AG09319 (cell line): ENCODE results near the gene CHST10.

Source experiments
- DNase-seq: peaks from one replicate; pipeline ENCODE4 v3.0.0-alpha.2; 2010; ENCODE audit warnings: low read depth; ENCODE audit errors: extremely low read depth
- TF ChIP-seq, protein P1 (sequence below): IDR thresholded peaks from 2 replicates; pipeline ENCODE4 v1.5.1; 2011; ENCODE audit warnings: low read depth, mild to moderate bottlenecking, inconsistent platforms, low read length, moderate library complexity

Gene CHST10

DNA sequence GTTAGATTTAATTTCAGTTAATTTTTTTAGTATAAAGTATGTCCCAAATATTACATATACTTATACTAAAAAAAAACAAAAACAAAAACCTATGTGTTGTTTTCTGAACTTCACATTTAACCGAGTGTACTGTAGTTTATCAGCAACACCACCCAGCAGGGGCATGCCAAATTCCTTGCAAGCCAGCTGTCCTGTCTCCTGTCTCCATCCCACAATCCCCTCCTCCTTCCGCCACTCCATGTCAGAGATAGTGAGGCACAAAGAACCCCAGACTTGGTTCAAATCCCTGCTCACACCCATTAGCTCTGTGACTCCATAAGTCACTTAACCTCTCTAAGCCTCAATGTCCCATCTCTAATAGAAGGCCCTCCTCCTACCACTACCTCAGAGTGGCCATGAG lies 9.4 kb downstream of the CHST10 start:
- no peak for DNase-seq
- TF ChIP-seq, protein P1, sequence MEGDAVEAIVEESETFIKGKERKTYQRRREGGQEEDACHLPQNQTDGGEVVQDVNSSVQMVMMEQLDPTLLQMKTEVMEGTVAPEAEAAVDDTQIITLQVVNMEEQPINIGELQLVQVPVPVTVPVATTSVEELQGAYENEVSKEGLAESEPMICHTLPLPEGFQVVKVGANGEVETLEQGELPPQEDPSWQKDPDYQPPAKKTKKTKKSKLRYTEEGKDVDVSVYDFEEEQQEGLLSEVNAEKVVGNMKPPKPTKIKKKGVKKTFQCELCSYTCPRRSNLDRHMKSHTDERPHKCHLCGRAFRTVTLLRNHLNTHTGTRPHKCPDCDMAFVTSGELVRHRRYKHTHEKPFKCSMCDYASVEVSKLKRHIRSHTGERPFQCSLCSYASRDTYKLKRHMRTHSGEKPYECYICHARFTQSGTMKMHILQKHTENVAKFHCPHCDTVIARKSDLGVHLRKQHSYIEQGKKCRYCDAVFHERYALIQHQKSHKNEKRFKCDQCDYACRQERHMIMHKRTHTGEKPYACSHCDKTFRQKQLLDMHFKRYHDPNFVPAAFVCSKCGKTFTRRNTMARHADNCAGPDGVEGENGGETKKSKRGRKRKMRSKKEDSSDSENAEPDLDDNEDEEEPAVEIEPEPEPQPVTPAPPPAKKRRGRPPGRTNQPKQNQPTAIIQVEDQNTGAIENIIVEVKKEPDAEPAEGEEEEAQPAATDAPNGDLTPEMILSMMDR, result no peak

DNA sequence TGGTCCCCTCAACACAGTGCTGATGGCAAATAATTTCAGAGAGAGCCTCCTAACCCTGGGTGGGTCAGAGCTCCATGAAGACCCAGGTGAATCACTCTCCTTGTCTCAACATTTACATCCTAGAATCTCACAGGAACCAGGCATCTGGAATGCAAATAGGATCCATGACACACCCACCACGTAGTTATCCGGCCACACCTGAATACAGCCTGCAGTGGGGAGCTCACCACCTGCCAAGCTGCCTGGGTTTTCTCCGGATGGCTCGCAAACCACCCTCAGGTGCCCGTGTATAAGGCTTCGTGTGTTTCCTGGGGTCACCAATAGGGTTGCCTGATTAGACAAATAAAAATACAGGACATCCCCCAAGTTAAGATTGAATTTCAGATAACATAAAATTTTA lies 9.9 kb downstream of the CHST10 start:
- no peak for DNase-seq
- TF ChIP-seq, protein P1, result no peak

DNA sequence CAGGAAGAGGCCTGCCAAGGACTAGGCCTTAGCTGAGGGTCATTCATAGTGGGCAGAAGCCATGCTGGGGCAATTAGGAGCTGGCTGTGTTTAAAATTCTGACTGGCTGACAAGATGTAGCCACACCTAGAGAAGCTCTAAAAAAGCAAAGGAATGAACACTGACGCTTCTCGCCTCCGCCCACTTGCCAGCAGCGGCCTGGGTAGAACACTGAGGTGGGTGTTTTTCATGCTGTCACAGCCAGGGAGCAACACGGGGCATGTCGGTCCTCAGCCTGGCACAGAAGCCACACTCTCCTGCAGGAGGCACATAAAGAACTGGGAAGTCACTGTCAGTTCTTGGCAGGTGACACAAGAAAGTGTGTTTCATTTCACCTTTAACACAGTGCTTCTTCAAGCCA lies 10.4 kb downstream of the CHST10 start:
- TF ChIP-seq, protein P1, result no peak
- no peak for DNase-seq

DNA sequence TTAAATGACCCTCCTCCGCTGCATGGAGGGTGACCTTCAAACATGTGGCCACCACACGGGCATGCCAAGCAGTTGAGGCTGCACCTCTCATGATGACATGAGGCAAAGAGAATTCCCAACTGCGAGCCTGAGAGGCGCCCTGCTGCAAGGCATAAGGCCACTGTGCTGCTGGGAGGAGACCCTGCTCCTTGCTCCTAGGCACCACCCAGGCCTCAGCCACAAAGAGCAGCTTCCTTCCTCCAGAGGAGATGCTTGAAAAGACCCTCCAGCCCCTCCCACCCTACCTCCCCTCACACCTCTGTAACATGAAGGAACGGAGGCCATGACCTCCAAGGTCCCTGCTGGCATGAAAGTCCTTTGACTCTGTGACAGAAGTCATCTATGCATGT lies 11.4 kb downstream of the CHST10 start:
- DNase-seq, result no peak
- TF ChIP-seq, protein P1, result no peak

DNA sequence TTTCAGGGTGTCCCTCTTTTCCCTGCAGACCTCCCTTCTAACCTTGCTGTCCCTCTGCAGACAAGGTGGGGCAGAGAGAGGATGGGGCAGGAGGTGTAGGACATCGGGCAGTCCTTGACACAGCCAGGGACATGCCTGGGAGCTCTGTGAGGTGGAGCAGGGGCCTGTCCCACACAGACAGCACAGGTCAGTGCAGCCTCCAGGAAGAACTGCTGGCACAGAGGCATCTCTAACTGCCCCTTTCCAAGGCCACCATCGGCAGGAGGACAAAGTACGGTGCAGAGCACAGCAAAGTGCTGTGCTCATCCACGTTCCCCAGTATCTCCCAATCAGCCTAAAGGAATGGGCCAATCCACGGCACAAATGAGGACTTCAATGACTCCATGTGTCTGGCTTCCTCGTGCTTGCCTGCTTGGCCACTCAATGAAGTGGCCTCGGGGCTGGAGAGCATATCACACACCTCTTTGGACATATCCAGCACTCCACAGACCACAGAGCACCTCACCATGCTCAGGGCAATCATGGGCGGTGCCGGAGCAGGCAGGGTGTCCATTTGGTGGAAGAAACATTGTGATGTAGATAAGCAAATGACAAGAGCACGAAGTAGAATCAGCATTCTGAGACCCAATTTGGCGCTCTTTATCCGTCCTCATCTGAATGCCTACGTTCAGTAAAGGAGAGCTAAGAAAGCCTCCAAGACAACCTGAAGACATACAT lies 11.9 kb downstream of the CHST10 start:
- TF ChIP-seq, protein P1, result no peak

DNA sequence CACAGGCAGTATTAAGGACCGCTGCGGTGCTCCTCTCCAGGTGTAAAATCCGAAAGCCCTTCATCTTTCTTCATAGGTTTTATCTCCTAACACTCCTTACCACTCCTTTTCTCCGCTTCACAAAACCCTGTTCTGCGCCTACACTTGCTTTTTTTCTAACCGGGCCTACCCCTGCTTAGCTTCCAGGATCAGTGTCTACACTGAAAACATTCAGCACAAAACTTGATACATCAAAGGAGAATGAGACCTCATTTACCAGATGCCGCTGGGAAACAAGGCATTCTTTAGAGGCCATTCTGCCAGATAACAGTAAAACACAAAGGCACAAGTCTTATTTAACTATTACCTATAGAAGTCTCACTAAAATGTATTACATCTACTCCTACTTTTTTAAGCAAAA lies 13.1 kb downstream of the CHST10 start:
- no peak for DNase-seq
- TF ChIP-seq, protein P1, result no peak

More for the DNA sequence above, 11.9 kb downstream of the CHST10 start:
- no peak for DNase-seq

DNA sequence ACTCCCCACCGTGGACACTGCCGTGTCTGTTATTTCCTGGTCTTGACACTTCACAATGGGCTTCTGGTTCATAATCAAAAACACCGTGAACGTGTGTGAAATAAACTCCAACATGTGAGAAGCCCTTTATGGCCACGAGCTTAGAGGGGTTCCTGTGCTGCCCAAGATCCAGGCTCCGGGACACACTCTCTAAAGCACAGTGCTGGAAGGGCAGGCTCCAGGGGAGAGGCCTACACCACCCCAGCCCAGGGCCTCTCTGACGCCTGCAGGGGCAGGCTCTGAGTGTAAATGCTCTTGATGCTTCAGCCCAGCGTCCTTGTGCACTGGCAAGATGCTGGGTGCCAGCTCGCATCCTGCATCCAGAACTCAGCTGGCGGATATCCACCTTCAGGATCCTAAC lies 13.7 kb downstream of the CHST10 start:
- TF ChIP-seq, protein P1, result no peak
- DNase-seq, result no peak
